ENCODE results near the gene ADSS1.
A peak's percentile ranks its signal among the peaks of the same experiment; 100 is the strongest.

Gene ADSS1

GRCh38 chr14:104770851-104771272 is 46.8 kb downstream of the ADSS1 start:
- DNase-seq = no peak

DNA sequence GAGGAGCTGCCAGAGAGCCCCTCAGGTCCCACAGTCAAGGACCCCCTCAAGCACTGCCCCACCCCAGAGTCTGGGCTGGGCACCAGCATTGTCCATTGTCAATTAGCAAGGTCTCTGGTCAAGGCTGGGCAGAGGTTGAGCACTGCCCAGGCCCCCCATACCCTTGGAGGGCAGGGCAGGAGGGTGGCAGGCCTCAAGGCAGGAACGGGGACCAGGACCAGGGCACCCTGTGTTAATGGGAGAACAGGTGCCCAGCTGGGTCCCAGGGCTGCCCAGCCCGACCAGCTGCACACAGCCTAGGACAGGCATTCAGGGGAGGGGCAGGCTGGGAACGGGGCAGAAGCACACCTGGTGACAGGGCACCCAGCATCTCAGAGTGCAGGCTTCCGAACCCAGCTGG is 47.3 kb downstream of the ADSS1 start:
- no peak for DNase-seq

DNA sequence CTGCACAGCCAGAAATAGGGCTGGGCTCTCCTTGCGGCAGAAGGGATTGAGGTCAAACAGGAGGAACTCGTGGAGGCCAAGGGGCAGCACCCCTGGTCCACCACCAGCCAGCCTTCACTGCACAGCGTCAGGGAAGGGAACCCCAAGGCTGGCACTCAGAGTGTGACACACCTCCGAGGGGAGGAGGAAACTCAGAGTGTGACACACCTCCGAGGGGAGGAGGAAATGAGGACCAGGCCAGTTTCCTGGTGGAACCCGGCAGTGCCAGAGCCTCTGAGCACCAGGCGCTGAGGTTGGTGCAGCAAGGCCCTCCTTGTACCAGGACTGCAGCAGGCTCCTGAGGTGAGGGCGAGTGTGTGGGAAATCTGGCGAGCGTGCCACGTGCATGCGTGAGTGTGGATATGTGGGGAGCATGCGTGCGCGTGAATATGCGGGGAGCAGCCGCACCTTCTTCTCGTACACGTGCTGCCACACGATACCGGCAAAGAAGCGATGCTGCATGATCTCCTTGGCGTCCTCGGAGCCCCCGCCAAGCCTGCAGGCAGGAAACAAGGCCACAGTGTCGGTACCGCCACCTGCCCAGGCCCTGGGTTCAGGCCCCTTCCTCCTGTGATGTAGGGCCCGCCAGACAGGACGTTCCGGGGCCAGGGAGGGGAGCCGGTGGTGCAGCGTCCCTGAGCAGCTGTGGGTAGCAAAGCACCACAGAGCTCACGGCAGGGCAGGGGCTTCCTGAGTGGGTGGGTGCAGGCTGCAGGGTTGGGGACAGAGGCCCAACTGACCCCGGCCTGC is 48.1 kb downstream of the ADSS1 start:
- DNase-seq = no peak

DNA sequence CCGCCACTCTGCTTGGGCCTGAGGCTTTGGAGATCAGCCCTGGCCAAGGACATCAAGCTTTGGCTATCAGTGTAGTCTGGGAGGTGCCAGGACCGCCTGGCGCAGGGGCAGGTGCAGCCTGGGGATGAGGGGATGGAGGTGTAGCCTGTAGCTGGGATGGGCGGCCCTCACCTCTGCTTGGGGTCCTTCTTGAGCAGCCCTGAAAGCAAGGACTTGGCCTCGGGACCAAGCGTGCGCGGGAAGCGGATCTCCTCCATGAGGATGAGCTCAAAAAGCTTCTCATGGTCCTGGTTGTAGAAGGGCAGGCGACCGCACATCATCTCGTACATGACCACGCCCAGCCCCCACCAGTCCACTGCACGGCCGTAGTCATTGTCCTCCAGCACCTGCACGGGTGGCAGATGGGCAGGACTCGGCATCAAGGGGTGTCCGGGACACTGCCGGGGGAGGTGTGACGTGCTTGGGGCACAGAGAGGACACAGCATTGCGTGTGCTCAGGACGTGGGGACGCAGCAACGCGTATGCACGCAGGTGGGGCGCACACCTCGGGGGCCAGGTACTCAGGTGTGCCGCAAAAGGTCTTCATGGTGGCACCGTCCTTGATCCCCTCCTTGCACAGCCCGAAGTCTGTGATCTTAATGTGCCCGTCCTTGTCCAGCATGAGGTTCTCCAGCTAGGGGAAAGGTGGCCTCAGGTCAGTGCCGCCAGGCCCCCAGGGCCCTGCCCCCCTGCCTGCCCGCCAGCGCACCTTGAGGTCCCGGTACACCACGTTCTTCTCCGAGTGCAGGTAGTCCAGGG is 48.9 kb downstream of the ADSS1 start:
- DNase-seq = no peak

GRCh38 chr14:104773505-104774452 is 49.8 kb downstream of the ADSS1 start:
- DNase-seq = peak in 1 of 2 experiments; percentile 29

GRCh38 chr14:104774453-104775072 is 50.5 kb downstream of the ADSS1 start:
- no peak for DNase-seq

- no peak for DNase-seq
These were observed 51.1 kb downstream of the ADSS1 start for GRCh38 chr14:104775073-104775489.

DNA sequence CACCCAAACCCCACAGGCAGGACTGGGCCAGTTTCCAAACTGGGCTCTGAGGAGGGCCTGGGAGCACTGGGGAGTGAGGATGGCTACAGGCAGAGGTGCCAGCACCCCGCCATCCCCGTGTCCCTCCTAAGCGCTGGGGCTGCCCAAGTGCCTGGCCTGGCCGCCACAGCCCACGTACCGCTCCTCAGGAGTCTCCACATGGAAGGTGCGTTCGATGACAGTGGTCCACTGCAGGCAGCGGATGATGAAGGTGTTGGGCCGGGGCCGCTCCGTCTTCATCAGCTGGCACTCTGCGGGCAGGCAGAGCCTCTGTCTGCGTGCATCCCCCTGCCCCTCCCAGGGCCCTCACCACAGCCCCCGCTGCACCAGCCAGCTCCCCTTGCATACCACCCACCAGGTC is 52.5 kb downstream of the ADSS1 start:
- DNase-seq = no peak

DNA sequence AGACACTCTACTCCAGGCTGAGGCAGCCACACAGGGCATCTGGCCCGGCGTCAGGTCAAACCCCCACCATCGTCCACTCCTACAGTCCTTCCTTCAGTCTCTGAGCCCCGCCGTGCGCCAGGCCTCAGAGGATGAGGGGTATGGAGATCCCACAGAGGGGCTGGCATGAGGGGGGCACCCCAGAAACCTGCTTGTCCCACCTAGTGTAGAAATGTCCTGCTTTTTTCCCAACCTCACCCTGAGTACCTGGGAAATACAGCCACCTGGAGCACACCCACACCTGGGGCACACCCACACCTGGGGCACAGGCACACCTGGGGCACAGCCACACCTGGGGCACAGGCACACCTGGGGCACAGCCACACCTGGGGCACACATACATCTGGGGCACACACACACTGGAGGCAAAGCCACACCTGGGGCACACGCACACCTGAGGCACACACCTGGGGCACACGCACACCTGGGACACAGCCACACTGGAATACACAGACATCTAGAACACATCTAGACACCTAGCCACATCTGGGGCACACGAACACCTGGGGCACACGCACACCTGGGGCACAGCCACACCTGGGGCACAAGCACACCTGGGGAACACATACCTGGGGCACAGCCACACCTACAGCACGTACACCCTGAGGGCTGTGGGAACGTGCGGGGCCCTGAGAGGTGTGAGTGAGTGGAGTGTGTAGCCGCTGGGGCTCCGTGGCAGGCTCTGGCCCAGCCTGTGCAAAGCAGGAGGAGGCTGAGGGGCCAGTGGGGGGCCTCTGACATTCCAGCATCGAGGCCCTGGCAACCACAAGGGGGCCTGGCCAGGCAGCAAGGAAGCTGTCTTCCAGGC is 53.2 kb downstream of the ADSS1 start:
- DNase-seq = no peak

DNA sequence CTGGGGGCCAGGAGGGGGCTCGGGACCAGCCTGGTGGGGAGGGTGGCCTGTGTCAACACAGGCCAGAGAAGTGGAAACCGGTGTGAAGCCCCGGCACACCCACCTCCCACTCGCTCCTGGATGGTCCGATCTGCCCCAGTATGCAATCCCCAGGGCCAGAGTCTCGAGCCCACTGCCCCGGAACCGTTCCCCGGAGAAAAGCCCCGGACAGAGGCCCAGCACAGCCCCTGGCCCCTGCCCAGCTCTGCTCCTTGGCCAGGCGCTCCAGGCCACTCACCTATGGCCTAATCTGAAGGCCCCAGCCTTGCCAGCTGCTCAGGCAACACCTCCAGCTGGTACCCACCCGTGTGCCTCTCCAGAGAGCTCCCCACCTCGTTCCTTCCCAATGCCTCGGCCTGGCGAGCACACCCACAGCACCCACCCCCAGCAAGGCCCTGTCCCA is 53.8 kb downstream of the ADSS1 start:
- no peak for DNase-seq

DNA sequence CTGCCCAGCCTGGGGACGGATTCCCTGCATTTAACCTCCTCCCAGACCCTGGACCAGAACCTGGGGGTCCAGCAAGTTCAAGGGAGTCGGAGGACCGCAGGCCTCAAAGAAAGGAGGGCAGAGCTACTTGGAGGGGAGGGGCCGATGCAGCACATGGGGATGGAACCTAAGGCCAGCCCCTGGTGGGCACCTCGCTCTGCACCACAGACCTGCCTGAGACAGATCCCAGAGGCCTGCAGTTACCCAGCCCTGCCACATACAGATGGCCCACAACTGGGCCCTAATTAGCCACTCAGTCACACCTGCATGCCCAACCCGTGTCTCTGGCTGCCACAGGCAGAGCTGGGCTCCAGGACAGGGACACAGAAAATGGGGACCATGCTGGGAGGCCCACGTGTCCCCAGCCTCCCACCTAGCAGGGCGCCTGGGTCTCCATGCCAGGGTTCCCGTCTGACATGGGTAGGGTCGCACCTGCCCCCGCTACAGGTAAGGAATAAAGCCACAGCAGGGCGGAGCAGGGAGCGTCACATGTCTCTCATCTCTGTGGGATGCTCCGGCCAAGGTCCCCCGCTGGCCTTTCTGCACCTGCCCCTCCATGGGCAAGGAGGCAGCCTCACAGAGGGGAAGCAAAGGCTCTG is 54.8 kb downstream of the ADSS1 start:
- DNase-seq = no peak

DNA sequence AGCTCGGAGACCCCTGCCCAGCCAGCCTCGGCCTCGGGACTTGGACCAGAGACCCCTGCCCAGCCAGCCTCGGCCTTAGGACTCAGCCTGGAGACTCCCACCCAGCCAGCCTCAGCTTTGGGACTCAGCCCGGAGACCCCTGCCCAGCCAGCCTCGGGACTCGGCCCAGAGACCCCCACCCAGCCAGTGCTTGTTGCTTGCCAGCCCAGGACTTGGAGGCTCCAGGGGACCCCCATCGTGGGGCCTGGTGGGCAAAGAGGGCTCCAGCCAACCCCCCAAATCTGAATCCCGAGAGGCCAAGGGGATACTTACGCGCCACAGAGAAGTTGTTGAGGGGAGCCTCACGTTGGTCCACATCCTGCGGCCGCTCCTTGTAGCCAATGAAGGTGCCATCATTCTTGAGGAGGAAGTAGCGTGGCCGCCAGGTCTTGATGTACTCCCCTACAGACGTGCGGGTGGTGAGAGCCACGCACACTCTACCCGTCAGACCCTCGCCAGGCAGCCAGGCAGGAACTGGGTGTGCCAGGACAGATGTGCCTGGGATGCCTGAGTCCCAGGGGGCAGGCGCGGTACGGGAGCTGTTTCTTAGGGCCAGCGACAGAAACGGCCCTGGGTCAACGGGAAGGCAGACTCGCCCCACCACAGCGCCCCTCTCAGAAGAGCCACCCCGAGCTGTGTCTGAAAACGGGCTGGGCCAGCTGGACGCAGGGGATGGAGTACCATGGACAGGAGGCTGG is 55.9 kb downstream of the ADSS1 start:
- no peak for DNase-seq

DNA sequence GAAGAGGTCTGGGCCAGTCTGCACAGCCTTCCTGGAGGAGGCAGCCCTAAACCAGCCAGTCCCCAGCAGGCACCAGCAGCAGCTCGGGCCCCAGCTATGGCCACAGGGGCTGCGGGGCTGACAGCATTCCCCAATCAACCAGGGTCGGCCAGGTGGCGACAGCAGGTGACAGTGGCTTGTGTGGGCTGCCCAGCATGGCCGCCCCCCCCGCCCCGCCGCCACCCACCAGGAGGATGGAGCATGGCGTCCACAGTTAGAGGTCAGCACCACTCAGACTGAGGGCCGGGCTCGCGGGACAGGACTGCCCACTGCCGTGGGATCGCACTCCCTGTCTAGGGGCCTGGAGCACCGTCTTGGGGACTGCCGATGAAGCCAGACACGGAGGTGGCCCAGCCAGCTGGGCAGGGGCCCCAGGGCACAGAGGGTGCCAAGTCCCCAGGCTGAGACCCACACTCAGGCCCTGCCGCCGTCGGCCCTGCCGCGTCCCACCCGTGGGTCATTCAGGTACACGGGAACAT is 56.5 kb downstream of the ADSS1 start:
- DNase-seq = no peak

DNA sequence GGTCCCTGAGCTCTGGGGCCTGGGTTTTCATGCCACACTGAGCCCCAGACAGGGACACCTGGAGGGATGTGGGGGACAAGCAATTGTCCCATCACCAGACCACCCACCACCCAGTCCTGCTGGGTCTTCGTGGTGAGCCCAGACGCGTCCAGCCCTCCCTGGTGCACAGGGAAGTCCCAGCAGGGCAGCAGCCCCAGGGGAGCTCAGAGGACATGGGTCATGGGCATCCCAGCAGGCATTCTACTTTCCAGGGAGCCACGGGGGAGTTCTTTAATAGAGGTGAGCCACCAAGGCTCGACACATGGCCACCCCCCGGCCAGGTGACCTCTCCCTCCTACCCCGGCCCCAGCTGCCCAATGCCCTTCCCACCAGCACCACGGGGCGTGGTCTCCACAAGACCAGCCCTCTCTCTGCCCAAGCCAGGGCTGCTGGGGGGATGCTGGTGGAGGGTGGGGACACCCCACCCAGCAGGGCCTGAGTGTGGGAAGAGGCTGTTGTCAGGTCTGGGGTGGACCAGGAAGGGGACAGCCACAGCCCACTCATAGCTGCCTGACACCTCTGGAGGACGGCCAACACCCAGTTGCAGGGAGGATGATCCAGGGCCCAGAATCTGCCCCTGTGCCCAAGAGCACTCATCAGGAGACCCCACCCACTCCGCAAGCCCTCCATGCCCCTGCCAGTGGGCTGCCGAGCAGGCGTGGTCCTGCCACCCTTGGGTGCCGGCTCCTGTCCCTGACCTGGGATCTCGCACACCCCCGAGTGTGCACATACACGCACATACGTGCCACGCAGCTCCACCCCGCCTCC is 57.4 kb downstream of the ADSS1 start:
- DNase-seq = no peak

DNA sequence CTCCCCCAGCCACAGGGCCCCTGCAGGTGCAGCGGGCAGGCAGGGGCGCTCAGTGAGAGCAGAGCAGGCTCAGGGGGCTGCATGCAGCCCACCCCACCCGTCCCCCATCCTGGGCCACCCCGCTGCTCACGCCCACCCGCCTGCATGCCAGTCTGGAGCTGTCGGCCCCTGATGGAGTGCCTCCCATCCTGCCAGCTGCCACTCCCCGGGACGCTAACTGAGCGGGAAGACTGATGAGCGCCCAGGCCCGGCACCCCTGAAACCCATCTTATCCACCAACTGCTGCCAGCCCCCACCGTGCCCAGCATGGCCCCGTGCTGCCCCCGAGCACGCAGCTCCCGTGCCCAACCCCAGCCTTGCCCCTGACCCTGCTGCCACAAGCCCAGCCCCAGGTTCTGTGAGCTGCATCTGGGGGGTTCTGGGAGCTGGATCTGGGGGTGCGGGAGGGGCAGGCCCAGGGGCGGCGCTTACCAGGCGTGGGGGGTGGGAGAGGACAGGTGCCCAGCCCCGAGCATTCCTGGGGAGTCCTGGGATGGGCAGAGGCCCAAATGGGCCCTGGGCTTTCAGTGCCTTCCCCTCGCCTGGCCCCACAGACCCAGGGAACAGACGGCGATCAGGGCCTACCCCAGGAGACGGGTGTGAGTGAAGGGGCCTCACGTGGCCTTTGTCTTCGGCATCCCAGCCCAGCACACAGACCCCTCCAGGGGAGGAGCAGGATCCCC is 58.2 kb downstream of the ADSS1 start:
- no peak for DNase-seq

DNA sequence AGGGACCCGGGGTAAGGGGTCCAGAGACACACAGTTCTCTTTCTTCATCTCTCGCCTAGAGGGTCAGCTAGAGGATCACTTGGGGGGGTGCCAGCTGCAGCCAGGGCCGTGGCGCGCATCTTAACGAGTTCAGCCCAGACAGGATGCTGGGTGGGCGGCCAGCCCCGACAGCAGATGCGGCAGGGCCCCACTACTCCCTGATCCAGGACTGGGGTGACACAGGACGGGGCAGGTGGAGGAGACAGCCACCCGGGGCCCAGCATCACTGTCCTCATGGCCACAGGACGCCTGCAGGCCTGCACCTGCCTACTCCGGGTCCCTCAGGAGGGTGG is 58.7 kb downstream of the ADSS1 start:
- no peak for DNase-seq

GRCh38 chr14:104783484-104784217 is 59.6 kb downstream of the ADSS1 start:
- DNase-seq = no peak

GRCh38 chr14:104784218-104784568 is 60.2 kb downstream of the ADSS1 start:
- no peak for DNase-seq
